ENCODE measurements around the gene ABCC10.
A peak's percentile ranks its signal among the peaks of the same experiment; 100 is the strongest.

Gene ABCC10

GRCh38 chr6:43432009-43432945 is 4.9 kb downstream of the ABCC10 start:
- no peak overlapping the region for H3K4me3 ChIP-seq (ENCODE audit: low read length)

GRCh38 chr6:43433148-43433547 is 5.8 kb downstream of the ABCC10 start:
- TF ChIP-seq CTCF (conservative IDR thresholded peaks at IDR 0.05; ENCODE audit: low read length): no peak
- DNase-seq (ENCODE audit: low read depth): no peak
- no peak overlapping the region for H3K4me3 ChIP-seq (ENCODE audit: low read length)

More at GRCh38 chr6:43432009-43432945, 4.9 kb downstream of the ABCC10 start:
- DNase-seq (ENCODE audit: low read depth): no peak
- no peak for TF ChIP-seq CTCF (conservative IDR thresholded peaks at IDR 0.05; ENCODE audit: low read length)

GRCh38 chr6:43434001-43434840 is 6.9 kb downstream of the ABCC10 start:
- H3K4me3 ChIP-seq (ENCODE audit: low read length): no peak overlapping the region
- TF ChIP-seq CTCF (conservative IDR thresholded peaks at IDR 0.05; ENCODE audit: low read length): no peak
- no peak for DNase-seq (ENCODE audit: low read depth)

GRCh38 chr6:43434943-43435342 is 7.6 kb downstream of the ABCC10 start:
- TF ChIP-seq CTCF (conservative IDR thresholded peaks at IDR 0.05; ENCODE audit: low read length): no peak
- no peak for DNase-seq (ENCODE audit: low read depth)
- no peak overlapping the region for H3K4me3 ChIP-seq (ENCODE audit: low read length)

- DNase-seq (ENCODE audit: low read depth): no peak
- TF ChIP-seq CTCF (conservative IDR thresholded peaks at IDR 0.05; ENCODE audit: low read length): no peak
- H3K4me3 ChIP-seq (ENCODE audit: low read length): no peak overlapping the region
Observed at GRCh38 chr6:43435682-43436437, 8.5 kb downstream of the ABCC10 start.

- peak; percentile 89 for DNase-seq (ENCODE audit: low read depth)
- TF ChIP-seq CTCF (conservative IDR thresholded peaks at IDR 0.05; ENCODE audit: low read length): no peak
- no peak overlapping the region for H3K4me3 ChIP-seq (ENCODE audit: low read length)
Observed at GRCh38 chr6:43436577-43437282, 9.4 kb downstream of the ABCC10 start.

Data from AG10803 (cell line).